Thyroid gland (tissue), 4 donors: Measurements from ENCODE around the gene SLC22A1.

Experiments
- CTCF ChIP-seq, 6 experiments: fragments of 200-600 bp in 3 of 6; fragments of 450-650 bp in 3 of 6; sonication (generic) in 3 of 6; IDR thresholded peaks; one replicate each; pipeline ENCODE4 v1.5.1; 2016 to 2019; ENCODE audit warnings: antibody characterized with exemption in 6 of 6, mild to moderate bottlenecking in 2 of 6, inconsistent platforms in 1 of 6, moderate library complexity in 1 of 6
- POLR2A ChIP-seq, 2 donors: fragments of 450-650 bp; IDR thresholded peaks; one replicate each; pipeline ENCODE4 v1.6.1; 2017; ENCODE audit warnings: antibody characterized with exemption in 2 of 2, mild to moderate bottlenecking in 2 of 2, moderate library complexity in 1 of 2

GRCh38 chr6:160139420-160139851 lies 17.8 kb downstream of the SLC22A1 start:
- TF ChIP-seq CTCF (IDR thresholded peaks at IDR 0.05) (no peak), POLR2A (IDR thresholded peaks at IDR 0.05) (no peak)
